Osteocyte (in vitro differentiated cells): ENCODE measurements around the gene DENND4B. TPM values are rescaled to one million over a fixed set of nuclear protein-coding genes. Genes with fewer than 3 reads are reported as not detected.
"Not testable (repeated sequence)": the region's sequence is repeated elsewhere in the genome, so short reads cannot be mapped to it uniquely, and the experiment has no call there.

ENCODE experiments used
- DNase-seq: peaks from one replicate; pipeline ENCODE4 v3.0.0; 2021; ENCODE audit warnings: mixed read lengths; ENCODE audit not compliant: unreplicated experiment; ENCODE audit errors: extremely low spot score
- H3K27ac Mint-ChIP-seq: one replicate; pipeline ENCODE4 v1.8.0; 2021; ENCODE audit warnings: mild to moderate bottlenecking, mixed read lengths; ENCODE audit not compliant: unreplicated experiment
- H3K27me3 Mint-ChIP-seq: one replicate; pipeline ENCODE4 v1.8.0; 2021; ENCODE audit warnings: mixed read lengths; ENCODE audit not compliant: unreplicated experiment
- H3K36me3 Mint-ChIP-seq: one replicate; pipeline ENCODE4 v1.8.0; 2021; ENCODE audit warnings: mixed read lengths; ENCODE audit not compliant: unreplicated experiment
- H3K4me1 Mint-ChIP-seq: one replicate; pipeline ENCODE4 v1.8.0; 2021; ENCODE audit warnings: mixed read lengths; ENCODE audit not compliant: unreplicated experiment
- H3K4me3 Mint-ChIP-seq: one replicate; pipeline ENCODE4 v1.8.0; 2021; ENCODE audit warnings: mild to moderate bottlenecking, moderate library complexity, mixed read lengths; ENCODE audit not compliant: unreplicated experiment
- H3K9me3 Mint-ChIP-seq: one replicate; pipeline ENCODE4 v1.8.0; 2021; ENCODE audit warnings: mixed read lengths; ENCODE audit not compliant: unreplicated experiment
- total RNA-seq: library from RNA; stranded (reverse); gene quantifications from 2 replicates; pipeline ENCODE4 v1.2.1, GENCODE V29; 2021
- TF ChIP-seq, protein P1 (sequence below): fragments of 200-600 bp; sonication (generic); IDR thresholded peaks from 2 replicates; pipeline ENCODE4 v1.5.0; 2021; ENCODE audit warnings: antibody characterized with exemption, mild to moderate bottlenecking, moderate library complexity

DENND4B gene
- total RNA-seq, 1 donor from 2014 or later, result 53.1 TPM

DNA sequence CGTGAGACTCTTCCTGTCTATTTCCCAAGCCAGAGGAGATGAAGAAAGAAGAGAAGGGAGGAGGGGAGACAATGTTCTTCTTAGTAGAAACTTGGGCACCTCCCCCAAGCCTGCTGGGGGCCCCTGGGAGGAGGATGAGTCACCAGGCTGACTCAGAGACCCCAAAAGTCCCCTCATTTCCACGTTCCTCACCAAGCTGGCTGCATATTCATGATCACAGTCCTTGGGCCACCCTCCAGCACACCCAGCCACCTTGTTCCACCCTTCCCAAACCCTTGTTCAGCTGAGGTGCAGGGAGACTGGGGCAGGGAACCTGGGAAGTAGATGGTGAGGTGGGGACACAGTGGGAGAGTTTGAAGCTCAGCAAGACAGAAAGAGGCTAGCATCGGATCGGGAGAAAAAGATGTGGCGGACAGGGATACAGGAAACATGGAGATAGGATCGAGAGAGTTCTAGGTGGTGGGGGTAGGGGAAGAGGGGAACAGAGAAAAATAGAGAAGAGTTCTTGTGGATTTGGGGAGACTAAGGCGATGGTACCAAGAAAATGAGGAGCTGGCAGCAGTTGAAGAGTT is 38.9 kb upstream of the DENND4B start:
- H3K9me3 Mint-ChIP-seq, result no peaks in the 10 kb centered on the region
- peak overlapping the region; percentile 98 for H3K27ac Mint-ChIP-seq
- H3K27me3 Mint-ChIP-seq, result no peaks in the 10 kb centered on the region
- H3K4me3 Mint-ChIP-seq, result peak overlapping the region; percentile 99
- H3K4me1 Mint-ChIP-seq, result peaks cover 35% of the 10 kb centered on the region
- TF ChIP-seq, protein P1, sequence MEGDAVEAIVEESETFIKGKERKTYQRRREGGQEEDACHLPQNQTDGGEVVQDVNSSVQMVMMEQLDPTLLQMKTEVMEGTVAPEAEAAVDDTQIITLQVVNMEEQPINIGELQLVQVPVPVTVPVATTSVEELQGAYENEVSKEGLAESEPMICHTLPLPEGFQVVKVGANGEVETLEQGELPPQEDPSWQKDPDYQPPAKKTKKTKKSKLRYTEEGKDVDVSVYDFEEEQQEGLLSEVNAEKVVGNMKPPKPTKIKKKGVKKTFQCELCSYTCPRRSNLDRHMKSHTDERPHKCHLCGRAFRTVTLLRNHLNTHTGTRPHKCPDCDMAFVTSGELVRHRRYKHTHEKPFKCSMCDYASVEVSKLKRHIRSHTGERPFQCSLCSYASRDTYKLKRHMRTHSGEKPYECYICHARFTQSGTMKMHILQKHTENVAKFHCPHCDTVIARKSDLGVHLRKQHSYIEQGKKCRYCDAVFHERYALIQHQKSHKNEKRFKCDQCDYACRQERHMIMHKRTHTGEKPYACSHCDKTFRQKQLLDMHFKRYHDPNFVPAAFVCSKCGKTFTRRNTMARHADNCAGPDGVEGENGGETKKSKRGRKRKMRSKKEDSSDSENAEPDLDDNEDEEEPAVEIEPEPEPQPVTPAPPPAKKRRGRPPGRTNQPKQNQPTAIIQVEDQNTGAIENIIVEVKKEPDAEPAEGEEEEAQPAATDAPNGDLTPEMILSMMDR, result no peak
- peaks cover 9% of the 10 kb centered on the region for H3K36me3 Mint-ChIP-seq
- no peak for DNase-seq

GRCh38 chr1:153984123-153984894 is 37.8 kb upstream of the DENND4B start:
- Mint-ChIP-seq H3K27ac (peak overlapping the region; percentile 48), H3K27me3 (no peaks in the 10 kb centered on the region), H3K4me3 (peak overlapping the region; percentile 99), H3K9me3 (no peaks in the 10 kb centered on the region), H3K4me1 (peaks cover 34% of the 10 kb centered on the region), H3K36me3 (peaks cover 9% of the 10 kb centered on the region)
- DNase-seq, result no peak
- TF ChIP-seq, protein P1, result no peak

GRCh38 chr1:153981735-153982134 is 35.2 kb upstream of the DENND4B start:
- H3K27ac Mint-ChIP-seq, H3K4me3 Mint-ChIP-seq, H3K27me3 Mint-ChIP-seq, H3K9me3 Mint-ChIP-seq, H3K36me3 Mint-ChIP-seq, DNase-seq: not testable (repeated sequence)
- H3K4me1 Mint-ChIP-seq, result peaks cover 42% of the 10 kb centered on the region

DNA sequence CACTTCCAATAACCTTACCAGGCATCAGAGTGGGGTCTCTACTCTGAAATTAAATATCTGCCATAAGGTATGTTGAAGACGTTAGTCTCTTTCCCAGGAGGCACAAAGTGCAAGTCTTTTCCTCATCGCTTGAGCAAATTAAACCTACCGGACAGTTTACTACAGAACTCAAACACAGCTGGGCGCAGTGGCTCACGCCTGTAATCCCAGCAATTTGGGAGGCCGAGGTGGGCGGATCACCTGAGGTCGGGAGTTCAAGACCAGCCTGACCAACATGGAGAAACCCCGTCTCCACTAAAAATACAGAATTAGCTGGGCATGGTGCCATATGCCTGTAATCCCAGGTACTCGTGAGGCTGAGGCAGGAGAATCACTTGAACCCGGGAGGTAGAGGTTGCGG is 32.6 kb upstream of the DENND4B start:
- peaks cover 22% of the 10 kb centered on the region for H3K36me3 Mint-ChIP-seq
- H3K27ac Mint-ChIP-seq, H3K4me3 Mint-ChIP-seq, DNase-seq, H3K27me3 Mint-ChIP-seq, H3K9me3 Mint-ChIP-seq: not testable (repeated sequence)
- H3K4me1 Mint-ChIP-seq, result peaks cover 35% of the 10 kb centered on the region

DNA sequence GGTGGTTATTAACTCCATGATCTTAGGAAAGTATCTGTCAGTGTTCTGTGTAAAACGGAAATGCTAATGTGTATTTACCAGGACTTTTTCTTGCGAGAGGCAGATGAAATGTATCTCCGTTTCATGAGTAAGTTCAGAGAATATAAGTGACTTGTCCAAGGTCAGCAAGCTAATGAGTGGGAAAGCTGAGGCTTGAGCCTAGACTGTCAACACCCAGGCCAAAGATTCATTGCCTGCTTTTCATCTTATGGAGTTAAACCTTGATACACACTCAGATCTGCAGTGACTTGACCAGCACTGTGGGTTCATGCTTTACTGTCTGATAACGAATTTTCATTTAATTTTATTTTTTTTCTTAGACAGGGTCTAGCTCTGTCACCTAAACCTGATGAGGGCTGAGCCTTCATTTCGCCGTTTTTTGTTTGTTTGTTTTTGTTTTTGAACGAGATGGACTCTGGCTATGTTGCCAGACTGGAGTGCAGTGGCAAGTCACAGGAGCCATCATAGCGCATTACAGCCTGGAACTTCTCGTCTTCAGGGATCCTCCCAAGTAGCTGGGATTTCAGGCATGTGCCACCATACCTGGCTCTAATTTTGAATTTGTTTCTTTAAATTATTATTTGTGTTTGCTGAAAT is 31.9 kb upstream of the DENND4B start:
- no peaks in the 10 kb centered on the region for H3K27me3 Mint-ChIP-seq
- TF ChIP-seq, protein P1, result no peak
- peaks cover 34% of the 10 kb centered on the region for H3K4me1 Mint-ChIP-seq
- H3K9me3 Mint-ChIP-seq, result no peaks in the 10 kb centered on the region
- H3K4me3 Mint-ChIP-seq, result peak overlapping the region; percentile 98
- no peak for DNase-seq
- peak overlapping the region; percentile 96 for H3K27ac Mint-ChIP-seq
- peaks cover 24% of the 10 kb centered on the region for H3K36me3 Mint-ChIP-seq
